ENCODE data around the gene PSMD7. TPM values are rescaled to one million over a fixed set of nuclear protein-coding genes. Genes with fewer than 3 reads are reported as not detected.

The PSMD7 gene
- total and polyA plus RNA-seq, 2 experiments from 2014 or later: 116 to 165 TPM

DNA sequence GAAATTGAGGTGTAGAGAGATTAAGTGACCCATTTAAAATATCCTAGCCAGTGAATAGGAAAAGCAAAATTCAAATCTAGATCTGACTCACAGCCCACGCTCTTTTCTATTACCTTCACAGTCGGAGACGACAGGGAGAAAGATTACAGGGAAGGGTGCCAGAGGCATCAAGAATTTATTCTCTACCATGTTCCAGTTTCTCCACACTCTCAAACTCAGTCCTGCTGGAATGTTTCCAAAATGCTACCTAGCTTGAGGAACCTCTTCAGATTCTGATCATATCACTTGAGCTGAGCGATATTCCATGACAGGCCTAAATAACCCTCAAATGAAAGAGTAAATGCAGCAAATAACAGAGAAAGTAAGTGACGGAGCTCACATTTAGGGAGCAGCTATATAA, 5.4 kb upstream of the PSMD7 start (continued):
- TF ChIP-seq, protein P1, sequence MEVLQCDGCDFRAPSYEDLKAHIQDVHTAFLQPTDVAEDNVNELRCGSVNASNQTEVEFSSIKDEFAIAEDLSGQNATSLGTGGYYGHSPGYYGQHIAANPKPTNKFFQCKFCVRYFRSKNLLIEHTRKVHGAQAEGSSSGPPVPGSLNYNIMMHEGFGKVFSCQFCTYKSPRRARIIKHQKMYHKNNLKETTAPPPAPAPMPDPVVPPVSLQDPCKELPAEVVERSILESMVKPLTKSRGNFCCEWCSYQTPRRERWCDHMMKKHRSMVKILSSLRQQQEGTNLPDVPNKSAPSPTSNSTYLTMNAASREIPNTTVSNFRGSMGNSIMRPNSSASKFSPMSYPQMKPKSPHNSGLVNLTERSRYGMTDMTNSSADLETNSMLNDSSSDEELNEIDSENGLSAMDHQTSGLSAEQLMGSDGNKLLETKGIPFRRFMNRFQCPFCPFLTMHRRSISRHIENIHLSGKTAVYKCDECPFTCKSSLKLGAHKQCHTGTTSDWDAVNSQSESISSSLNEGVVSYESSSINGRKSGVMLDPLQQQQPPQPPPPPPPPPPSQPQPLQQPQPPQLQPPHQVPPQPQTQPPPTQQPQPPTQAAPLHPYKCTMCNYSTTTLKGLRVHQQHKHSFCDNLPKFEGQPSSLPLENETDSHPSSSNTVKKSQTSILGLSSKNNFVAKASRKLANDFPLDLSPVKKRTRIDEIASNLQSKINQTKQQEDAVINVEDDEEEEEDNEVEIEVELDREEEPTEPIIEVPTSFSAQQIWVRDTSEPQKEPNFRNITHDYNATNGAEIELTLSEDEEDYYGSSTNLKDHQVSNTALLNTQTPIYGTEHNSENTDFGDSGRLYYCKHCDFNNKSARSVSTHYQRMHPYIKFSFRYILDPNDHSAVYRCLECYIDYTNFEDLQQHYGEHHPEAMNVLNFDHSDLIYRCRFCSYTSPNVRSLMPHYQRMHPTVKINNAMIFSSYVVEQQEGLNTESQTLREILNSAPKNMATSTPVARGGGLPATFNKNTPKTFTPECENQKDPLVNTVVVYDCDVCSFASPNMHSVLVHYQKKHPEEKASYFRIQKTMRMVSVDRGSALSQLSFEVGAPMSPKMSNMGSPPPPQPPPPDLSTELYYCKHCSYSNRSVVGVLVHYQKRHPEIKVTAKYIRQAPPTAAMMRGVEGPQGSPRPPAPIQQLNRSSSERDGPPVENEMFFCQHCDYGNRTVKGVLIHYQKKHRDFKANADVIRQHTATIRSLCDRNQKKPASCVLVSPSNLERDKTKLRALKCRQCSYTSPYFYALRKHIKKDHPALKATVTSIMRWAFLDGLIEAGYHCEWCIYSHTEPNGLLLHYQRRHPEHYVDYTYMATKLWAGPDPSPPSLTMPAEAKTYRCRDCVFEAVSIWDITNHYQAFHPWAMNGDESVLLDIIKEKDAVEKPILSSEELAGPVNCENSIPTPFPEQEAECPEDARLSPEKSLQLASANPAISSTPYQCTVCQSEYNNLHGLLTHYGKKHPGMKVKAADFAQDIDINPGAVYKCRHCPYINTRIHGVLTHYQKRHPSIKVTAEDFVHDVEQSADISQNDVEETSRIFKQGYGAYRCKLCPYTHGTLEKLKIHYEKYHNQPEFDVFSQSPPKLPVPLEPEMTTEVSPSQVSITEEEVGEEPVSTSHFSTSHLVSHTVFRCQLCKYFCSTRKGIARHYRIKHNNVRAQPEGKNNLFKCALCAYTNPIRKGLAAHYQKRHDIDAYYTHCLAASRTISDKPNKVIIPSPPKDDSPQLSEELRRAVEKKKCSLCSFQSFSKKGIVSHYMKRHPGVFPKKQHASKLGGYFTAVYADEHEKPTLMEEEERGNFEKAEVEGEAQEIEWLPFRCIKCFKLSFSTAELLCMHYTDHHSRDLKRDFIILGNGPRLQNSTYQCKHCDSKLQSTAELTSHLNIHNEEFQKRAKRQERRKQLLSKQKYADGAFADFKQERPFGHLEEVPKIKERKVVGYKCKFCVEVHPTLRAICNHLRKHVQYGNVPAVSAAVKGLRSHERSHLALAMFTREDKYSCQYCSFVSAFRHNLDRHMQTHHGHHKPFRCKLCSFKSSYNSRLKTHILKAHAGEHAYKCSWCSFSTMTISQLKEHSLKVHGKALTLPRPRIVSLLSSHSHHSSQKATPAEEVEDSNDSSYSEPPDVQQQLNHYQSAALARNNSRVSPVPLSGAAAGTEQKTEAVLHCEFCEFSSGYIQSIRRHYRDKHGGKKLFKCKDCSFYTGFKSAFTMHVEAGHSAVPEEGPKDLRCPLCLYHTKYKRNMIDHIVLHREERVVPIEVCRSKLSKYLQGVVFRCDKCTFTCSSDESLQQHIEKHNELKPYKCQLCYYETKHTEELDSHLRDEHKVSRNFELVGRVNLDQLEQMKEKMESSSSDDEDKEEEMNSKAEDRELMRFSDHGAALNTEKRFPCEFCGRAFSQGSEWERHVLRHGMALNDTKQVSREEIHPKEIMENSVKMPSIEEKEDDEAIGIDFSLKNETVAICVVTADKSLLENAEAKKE (CRISPR knock-in tag; IDR thresholded peaks at IDR 0.05): no peak
- TF ChIP-seq, protein P2, sequence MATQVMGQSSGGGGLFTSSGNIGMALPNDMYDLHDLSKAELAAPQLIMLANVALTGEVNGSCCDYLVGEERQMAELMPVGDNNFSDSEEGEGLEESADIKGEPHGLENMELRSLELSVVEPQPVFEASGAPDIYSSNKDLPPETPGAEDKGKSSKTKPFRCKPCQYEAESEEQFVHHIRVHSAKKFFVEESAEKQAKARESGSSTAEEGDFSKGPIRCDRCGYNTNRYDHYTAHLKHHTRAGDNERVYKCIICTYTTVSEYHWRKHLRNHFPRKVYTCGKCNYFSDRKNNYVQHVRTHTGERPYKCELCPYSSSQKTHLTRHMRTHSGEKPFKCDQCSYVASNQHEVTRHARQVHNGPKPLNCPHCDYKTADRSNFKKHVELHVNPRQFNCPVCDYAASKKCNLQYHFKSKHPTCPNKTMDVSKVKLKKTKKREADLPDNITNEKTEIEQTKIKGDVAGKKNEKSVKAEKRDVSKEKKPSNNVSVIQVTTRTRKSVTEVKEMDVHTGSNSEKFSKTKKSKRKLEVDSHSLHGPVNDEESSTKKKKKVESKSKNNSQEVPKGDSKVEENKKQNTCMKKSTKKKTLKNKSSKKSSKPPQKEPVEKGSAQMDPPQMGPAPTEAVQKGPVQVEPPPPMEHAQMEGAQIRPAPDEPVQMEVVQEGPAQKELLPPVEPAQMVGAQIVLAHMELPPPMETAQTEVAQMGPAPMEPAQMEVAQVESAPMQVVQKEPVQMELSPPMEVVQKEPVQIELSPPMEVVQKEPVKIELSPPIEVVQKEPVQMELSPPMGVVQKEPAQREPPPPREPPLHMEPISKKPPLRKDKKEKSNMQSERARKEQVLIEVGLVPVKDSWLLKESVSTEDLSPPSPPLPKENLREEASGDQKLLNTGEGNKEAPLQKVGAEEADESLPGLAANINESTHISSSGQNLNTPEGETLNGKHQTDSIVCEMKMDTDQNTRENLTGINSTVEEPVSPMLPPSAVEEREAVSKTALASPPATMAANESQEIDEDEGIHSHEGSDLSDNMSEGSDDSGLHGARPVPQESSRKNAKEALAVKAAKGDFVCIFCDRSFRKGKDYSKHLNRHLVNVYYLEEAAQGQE (IDR thresholded peaks at IDR 0.05; ENCODE audit: unreplicated experiment): no peak
- no peak for TF ChIP-seq EZH2 (IDR thresholded peaks at IDR 0.05; ENCODE audit: low read depth, unreplicated experiment)

DNA sequence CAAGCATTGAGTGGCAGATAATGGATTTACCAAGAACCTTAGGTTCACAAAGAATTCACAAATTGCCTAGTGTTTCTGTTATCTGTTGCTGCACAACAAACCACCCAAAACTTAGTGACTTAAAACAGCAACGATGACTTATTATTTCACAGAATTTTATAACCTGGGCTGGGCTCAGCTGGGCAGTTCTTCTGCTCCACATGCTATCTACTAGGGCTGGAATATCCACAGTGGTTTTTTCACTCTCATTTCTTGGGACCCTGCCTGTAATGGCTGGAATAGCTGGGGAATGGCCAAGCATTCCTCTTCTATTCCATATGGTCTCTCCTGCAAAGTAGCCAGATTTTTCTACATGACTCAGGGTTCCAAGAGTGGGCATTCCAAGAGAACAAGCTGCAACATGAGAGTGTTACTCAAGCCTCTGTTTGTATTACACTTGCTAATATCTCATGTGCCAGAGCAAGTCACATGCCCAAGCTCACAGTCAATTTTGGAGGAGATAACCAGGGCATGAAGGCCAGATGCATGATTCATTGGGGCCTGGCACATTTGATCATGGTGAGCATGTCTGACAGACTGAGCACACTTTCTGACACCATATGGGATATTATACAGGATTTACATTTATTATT, 4.9 kb upstream of the PSMD7 start:
- ATAC-seq: no peak
- no peak overlapping the region for H3K4me3 Mint-ChIP-seq
- Histone ChIP-seq H3K36me3 (ENCODE audit: insufficient read depth) (no peaks in the 10 kb centered on the region), H3F3A (replicated peaks; ENCODE audit: low read depth) (no peaks in the 10 kb centered on the region), H2AFZ (no peak overlapping the region), H3K79me2 (replicated peaks; ENCODE audit: insufficient read depth) (no peaks in the 10 kb centered on the region), H3K4me3 (no peak overlapping the region), H3K27me3 (ENCODE audit: insufficient read depth) (no peaks in the 10 kb centered on the region), H3K4me1 (ENCODE audit: insufficient read depth) (no peaks in the 10 kb centered on the region), H3K27ac (ENCODE audit: low read depth) (no peak overlapping the region), H3K4me2 (no peak overlapping the region), H3K9me2 (ENCODE audit: insufficient read depth) (no peaks in the 10 kb centered on the region), H4K20me1 (replicated peaks; ENCODE audit: insufficient read depth) (no peaks in the 10 kb centered on the region; the same call in 1 of the 2 replicates)
- H3K4me1 Mint-ChIP-seq: peaks cover 7% of the 10 kb centered on the region; the same call in 2 of the 3 replicates
- H3K27me3 Mint-ChIP-seq (ENCODE audit: insufficient read depth, low read depth, poor library complexity): peaks cover 1% of the 10 kb centered on the region
- peaks cover 14% of the 10 kb centered on the region for H3K9me3 Mint-ChIP-seq
- no peak for TF ChIP-seq ZNF114 (CRISPR knock-in tag; IDR thresholded peaks at IDR 0.05)
- TF ChIP-seq ZNF331 (CRISPR knock-in tag; IDR thresholded peaks at IDR 0.05; ENCODE audit: low read depth): peak; percentile 90
- no peak overlapping the region for H3K27ac Mint-ChIP-seq
- H3K36me3 Mint-ChIP-seq (ENCODE audit: low read depth): peaks cover 5% of the 10 kb centered on the region
- no peak for DNase-seq (ENCODE audit: low spot score)

Data from GM23338 (cell line).